ENCODE measurements around the gene CLN6.
"Not testable (repeated sequence)": the region's sequence is repeated elsewhere in the genome, so short reads cannot be mapped to it uniquely, and the experiment has no call there.

The CLN6 gene

DNA sequence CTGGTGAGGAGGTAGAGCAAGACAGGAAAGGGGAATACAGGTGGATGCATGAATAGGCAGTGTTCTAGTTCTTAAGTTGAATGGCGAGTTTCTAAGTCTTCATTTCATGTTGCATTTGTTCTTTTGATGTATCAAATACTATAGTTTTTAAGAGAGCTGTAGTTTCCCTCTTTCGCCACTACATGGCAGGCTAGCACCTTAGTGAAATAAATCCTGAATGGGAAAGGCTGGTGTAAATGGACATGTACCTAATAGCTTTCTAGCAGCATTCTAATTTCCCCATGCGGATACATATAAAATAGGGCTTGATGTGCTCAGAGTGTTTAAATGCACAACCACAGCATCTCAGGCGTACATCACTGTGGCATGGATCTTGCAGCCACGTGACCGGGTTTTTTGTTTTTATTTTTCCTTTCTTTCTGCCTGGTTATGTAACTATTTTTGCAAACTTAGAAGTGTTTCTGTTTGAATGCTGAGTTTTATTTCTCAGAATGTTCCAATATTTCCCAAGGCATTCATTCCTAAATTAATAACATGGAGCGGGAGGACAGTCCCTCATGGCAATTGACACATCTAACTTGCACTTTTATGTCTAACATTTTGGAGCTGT lies 23.5 kb upstream of the CLN6 start:
- peak; percentile 95 for FAIRE-seq

DNA sequence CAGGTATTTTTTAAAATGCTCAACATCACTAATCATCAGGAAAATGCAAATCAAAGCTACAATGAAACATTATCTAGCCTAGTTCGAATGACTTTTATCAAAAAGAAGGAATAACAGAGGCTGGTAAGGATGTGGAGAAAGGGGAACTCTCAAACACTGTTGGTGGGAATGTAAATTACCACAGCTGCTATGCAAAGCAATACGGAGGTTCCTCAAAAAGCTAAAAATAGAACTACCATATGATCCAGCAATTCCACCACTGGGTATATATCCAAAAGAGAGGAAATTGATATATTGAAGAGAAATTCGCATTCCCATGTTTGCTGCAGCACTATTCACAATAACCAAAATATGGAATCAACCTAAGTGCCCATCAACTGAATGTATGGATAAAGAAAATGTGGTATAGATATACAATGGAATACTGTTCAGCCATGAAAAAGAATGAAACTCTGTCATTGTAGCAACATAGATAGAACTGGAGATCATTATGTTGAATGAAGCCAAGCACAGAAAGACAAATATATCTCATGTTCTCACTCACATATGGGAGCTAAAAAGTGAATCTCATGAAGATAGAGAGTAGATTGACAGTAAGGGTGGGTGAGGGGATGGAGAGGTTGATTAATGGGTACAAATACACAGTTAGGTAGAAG lies 19.7 kb upstream of the CLN6 start:
- FAIRE-seq: no peak

- no peak for FAIRE-seq
These were observed 14.7 kb upstream of the CLN6 start for GRCh38 chr15:68244235-68244634.

DNA sequence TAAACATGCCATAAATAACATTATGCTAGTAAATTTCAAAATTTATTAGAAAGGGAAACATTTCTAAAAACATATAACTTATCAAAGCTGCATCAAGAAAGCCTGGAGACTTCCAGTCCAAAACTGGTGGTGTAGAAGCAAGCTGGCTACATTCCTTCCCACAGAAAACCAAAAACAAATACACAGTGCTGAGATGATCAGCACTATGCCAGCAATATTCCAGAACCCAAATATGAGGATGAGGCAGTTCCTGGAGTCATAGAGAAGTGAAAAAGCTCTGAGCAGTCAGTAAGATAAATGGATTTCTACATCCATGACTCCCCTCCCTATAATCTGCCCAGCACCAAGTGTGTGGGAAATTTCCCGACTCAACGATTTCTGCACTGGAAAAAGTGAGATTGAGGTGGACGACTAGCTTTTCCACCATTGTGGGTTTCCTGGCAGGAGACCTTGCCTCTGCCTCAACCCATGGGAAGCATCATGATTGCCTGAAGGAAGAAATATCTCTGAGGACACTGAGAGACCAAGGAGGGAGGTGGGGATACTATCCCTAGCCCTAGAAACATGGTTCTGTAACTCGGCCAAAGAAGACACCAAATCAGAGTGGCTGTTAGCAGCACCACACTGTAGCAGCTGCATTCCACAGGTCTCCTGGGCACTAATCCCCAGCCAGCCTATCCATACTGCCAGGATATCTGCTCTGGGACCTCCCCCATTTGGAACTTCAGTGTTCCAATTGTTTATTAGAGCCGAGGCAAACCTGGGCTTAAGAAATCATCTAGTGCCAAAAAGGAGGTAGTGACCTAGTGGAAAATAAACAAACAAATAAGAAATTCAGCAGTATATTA lies 11.8 kb upstream of the CLN6 start:
- FAIRE-seq: no peak

DNA sequence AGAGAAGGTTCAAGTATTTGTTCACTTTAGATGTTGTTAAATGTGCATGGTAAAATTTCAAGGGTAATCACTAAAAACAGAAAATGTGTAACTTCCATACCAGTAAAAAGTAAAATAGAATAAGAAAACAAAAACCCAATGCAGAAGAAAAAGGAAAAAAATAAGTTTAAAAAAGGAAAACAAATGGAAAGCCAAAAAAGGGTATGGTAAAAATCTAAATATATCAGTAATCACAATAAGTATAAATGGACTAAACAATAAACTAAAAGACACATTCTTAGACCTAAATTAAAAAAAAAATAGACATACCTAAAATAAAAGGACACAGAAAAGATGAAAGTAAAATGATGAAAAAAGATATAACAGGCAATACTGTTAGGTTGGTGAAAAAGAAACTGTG lies 9.5 kb upstream of the CLN6 start:
- FAIRE-seq: peak; percentile 81

- no peak for FAIRE-seq
These were observed 5.5 kb upstream of the CLN6 start for GRCh38 chr15:68235022-68235421.

DNA sequence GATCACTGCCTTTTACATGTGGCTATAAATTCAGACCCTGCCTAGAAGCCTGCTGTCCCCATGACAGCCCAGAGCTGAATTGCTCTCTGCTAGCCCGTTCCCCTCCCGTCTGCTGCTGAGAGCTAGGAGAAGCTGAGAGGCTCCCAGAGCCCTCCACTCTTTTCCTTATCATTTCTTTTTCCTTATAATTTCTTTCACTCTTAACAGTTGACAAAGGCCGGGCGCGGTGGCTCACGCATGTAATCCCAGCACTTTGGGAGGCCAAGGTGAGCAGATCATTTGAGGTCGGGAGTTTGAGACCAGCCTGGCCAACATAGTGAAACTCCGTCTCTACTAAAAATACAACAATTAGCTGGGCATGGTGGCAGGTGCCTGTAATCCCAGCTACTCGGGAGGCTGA lies 5.0 kb upstream of the CLN6 start:
- not testable (repeated sequence) for FAIRE-seq

- FAIRE-seq: no peak
These were observed 4.5 kb upstream of the CLN6 start for GRCh38 chr15:68234060-68234459.

DNA sequence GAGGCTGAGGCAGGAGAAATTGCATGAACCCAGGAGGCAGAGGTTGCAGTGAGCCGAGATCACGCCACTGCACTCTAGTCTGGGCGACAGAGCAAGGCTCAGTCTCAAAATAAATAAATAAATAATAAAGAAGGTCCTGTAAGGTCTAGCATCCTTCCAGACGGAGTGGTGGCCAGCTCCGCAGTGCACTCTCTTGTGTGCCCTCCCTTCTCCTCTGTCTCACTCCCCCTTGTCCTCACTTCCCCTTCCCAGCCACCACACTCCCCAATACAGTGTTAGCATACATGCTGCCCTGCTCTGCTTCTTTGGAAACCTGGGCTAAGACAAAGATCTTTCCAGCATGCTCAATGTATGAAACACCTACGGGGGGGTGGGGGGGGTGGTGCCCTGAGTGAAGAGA lies 3.4 kb upstream of the CLN6 start:
- no peak for FAIRE-seq

GRCh38 chr15:68232449-68232848 lies 2.9 kb upstream of the CLN6 start:
- no peak for FAIRE-seq

DNA sequence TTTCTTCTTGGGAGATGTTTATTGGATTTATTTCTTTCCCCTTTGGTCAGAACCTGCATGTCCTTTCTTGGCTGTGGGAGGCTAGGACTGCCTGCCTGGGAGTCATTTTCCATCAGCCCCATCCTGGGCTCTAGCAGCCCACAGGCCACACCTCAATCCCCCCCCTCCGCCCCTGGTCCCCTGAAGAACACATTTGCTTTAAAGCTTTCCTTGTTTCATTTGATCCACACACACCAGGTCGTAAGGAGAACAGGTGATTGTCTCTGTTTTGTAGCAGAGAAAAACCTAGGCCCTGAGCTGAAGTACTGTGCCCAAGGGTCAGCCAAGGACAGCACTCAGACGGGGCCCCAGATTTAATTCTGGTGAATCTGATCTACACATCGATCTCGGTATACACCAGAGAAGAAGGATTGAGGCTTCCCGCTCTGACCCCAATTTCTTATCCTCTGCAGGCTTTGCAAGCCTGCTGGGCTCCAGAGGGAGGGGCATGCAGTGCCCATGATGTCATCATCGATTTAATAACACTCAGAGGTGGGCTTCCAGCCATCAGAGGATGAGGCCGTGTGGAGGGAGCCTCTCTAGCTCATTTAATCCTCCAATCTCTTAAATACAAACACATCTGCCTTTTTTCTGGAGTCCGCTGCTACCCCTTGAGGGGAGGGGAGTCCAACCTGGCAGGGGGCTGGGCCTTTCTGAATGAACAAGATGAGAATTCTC lies 1.7 kb upstream of the CLN6 start:
- FAIRE-seq: no peak

DNA sequence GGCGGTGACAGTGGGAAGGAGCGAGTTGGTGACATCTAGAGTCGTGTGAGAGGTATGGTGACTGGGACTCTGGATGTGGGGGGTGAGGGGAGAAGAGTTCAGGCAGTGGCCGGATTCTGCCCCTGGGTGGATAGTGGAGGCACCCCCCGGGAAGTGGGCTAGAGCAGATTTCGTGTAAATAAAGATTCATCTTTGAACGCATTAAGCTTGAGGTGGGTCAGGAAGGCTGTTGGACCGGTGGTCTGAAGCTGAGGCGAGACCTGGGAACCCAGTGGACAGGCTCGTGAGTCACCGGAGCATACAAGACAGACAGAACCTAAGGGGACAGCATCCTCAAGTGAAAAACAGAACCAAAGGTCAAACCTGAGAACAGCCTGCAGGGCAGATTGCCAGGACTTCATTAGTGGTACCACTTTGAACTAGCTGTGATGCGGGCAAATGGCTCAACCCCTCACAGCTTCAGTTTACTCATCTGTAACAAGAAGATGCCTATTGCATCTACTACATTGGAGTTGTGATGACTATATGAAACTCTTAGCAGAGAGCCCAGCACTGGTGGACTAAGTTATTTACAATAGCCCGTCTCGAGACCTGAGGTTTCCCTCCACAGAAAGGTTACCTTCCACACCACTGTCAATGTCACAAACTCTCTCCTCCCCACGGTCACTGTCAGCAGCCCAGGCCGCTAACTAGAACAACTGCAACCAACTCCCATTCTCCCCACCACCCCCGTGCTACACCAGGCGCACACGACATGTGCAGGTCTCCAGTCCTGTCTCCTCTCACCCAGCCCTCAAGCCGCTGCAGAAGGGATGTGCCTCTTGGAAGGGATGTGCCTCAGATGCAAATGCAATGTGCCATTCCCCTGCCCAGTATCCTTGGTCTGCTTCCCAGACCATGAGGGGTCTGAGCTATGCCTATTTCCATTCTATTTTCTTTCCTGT lies 901 bp upstream of the CLN6 start:
- no peak for FAIRE-seq

DNA sequence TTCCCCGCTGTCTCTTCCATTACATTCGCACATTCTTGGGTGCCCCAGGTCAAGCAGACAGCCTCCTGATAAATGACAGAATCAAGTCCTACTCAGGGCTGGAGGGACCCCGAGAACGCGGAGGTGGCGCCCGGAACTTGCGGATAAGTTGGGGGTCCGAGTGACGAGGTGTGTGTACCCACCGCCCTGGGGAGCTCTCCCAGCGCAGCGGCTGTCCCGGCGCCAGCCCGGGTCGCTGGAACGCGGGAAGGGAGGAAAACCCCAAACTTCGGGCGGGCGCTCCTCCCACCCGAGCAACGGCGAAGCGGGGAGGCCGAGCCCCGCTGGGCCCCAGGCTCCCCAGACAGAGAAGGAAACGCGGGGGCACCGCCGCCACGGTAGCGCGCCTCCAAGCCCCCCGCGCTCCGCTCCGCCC lies 550 bp downstream of the CLN6 start:
- no peak for FAIRE-seq

- no peak for FAIRE-seq
These were observed 1.2 kb downstream of the CLN6 start for GRCh38 chr15:68228143-68228970.

DNA sequence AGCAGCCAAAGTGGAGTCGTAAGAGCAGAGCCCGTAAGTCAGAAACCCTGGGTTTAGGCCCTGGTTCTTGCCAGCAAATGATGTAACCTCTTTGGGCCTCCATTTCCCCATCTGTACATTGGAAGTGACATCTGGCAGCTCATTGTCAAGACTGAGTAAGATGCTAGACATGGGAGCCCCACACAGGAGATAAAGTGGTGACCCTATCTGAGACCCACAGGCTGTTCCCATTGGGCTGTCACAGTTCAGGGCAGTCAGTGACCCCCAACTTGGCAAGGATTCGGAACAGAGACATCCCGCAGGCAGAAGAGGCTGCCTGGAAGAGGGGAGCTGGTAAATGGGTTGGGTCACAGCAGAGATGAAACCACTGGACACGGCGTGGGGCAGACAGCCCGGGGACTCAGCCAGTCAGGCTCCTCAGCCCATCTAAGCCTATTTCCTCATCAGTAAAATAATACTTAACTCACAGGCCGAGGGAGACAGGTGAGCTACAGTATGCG lies 1.8 kb downstream of the CLN6 start:
- no peak for FAIRE-seq

DNA sequence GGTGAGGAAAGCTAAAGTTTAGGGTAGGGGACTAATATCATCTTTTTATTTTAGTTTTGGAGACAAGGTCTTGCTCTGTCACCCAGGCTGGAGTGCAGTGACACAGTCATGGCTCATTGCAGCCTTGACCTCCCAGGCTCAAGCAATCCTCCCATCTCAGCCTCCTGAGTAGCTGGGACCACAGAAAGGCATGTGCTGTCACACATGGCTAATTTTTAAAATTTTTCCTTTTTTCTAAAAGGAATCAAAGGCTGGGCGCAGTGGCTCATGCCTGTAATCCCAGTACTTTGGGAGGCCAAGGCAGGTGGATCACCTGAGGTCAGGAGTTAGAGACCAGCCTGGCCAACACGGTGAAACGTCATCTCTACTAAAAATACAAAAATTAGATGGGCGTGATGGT lies 4.1 kb downstream of the CLN6 start:
- not testable (repeated sequence) for FAIRE-seq

DNA sequence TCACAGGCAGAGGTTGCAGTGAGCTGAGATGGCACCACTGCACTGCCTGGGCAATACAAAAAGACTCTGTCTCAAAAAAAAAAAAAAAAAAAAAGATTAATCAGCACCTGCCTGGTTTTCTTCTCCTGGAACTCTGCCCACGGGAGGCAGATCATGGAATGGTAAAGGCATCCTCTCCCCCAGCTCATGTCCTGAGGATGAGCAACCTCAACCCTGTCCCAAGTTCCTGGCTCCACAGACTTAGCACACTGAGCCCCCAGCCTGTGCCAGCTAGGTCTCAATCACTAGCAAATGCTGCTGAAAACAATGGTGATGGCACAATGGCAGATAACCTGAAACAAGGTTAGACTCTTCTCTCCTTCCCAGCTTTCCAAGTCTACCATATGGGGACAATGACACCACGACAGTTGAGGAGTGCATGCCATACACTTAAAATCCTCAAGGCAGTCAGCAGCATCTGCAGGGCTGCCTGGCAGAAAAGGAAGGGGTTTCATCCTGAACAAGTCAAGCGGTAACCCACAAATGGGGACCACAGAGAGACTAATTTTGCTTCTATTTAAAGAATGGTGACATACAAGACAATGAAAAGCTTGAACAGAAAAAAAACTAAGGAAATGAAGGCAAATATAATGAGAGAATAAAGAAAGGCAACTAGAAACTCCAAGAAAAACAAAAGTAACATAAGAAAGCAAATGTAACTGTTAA lies 4.8 kb downstream of the CLN6 start:
- no peak for FAIRE-seq

DNA sequence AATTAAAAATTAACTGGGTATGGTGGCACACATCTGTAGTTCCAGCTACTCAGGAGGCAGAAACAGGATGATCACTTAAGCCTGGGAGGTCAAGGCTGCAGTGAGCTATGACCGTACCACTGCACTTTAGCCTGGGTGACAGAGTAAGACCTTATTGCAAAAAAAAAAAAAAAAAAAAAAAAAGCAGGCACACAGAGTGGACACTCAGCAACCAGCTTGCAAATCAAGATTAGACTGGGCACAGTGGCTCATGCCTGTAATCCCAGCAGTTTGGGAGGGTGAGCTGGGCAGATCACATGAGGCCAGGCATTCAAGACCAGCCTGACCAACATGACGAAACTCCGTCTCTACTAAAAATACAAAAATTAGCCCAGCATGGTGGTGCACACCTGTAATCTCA lies 5.4 kb downstream of the CLN6 start:
- no peak for FAIRE-seq

DNA sequence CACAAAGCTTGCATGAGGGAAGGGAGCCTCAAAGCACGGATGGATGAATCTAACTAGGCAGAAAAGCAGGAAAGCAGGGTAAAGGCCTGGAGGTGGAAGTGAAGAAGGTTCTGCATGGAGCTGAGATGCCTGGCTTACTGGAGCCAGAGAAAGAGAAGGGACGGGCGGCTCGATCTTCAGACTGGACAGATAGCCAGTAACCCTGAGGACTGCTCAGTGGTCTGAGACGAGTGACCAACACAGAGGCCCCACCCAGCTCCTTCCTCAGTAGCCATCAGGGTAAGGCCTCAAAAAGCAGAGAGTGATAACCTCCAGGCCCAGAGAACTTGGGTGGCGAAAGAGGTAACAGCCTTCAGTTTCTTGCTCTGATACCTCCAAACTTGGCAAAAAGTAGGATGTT lies 6.4 kb downstream of the CLN6 start:
- FAIRE-seq: no peak

GRCh38 chr15:68222432-68222743 lies 7.1 kb downstream of the CLN6 start:
- not testable (repeated sequence) for FAIRE-seq

All from G401.6 (cell line).